NB4 (cell line): Measurements from ENCODE around the gene MAK.

Source experiments
- DNase-seq: peaks from one replicate; pipeline ENCODE4 v3.0.0; 2010; ENCODE audit warnings: low read depth
- H3K4me3 ChIP-seq: one replicate; pipeline ENCODE4 v1.5.1; 2011; ENCODE audit warnings: mild to moderate bottlenecking, low read depth, low read length, moderate library complexity
- MYC ChIP-seq: IDR thresholded peaks from 2 replicates; pipeline ENCODE4 v1.6.1; 2011; ENCODE audit warnings: low read depth, low read length
- POLR2A ChIP-seq: IDR thresholded peaks from 2 replicates; pipeline ENCODE4 v1.6.1; 2011; ENCODE audit warnings: mild to moderate bottlenecking; ENCODE audit not compliant: insufficient read length; ENCODE audit errors: extremely low read depth
- TF ChIP-seq, protein P1 (sequence below): IDR thresholded peaks from one replicate; pipeline ENCODE4 v1.5.1; 2012; ENCODE audit warnings: low read depth, low read length
- TF ChIP-seq, protein P2 (sequence below): IDR thresholded peaks from 2 replicates; pipeline ENCODE4 v1.6.1; 2011; ENCODE audit warnings: low read depth, low read length

MAK gene

GRCh38 chr6:10725044-10725443 is 113.3 kb downstream of the MAK start:
- H3K4me3 ChIP-seq = peak overlapping the region; percentile 3
- TF ChIP-seq, protein P1, sequence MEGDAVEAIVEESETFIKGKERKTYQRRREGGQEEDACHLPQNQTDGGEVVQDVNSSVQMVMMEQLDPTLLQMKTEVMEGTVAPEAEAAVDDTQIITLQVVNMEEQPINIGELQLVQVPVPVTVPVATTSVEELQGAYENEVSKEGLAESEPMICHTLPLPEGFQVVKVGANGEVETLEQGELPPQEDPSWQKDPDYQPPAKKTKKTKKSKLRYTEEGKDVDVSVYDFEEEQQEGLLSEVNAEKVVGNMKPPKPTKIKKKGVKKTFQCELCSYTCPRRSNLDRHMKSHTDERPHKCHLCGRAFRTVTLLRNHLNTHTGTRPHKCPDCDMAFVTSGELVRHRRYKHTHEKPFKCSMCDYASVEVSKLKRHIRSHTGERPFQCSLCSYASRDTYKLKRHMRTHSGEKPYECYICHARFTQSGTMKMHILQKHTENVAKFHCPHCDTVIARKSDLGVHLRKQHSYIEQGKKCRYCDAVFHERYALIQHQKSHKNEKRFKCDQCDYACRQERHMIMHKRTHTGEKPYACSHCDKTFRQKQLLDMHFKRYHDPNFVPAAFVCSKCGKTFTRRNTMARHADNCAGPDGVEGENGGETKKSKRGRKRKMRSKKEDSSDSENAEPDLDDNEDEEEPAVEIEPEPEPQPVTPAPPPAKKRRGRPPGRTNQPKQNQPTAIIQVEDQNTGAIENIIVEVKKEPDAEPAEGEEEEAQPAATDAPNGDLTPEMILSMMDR = no peak
- TF ChIP-seq, protein P2, sequence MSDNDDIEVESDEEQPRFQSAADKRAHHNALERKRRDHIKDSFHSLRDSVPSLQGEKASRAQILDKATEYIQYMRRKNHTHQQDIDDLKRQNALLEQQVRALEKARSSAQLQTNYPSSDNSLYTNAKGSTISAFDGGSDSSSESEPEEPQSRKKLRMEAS = no peak
- TF ChIP-seq POLR2A (no peak), MYC (no peak)
- no peak for DNase-seq

DNA sequence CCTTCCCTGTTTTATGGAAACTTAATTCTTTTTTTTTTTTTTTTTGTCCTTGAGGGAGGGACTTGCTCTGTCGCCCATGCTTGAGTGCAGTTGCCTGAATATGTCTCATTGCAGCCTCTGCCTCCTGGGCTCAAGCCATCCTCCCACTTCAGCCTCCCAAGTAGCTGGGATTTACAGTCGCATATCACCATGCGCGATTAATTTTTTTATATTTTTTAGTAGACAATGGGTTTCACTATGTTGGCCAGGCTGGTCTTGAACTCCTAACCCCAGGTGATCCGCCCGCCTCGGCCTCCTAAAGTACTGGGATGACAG is 114.8 kb downstream of the MAK start:
- H3K4me3 ChIP-seq = peak overlapping the region; percentile 85
- no peak for DNase-seq
- TF ChIP-seq MYC (no peak), POLR2A (no peak)
- TF ChIP-seq, protein P2 = no peak
- TF ChIP-seq, protein P1 = no peak

- H3K4me3 ChIP-seq = peak within 1 kb of the TSS; percentile 85
These were observed 115.3 kb downstream of the MAK start, which contains the start of gene TMEM14C for GRCh38 chr6:10722820-10723566. TSS of gene TMEM14C (plus strand) at chr6:10723070. CDS start at chr6:10724614, 1,544 bp downstream.

GRCh38 chr6:10722570-10722819 is 115.8 kb downstream of the MAK start:
- TF ChIP-seq MYC (no peak), POLR2A (no peak)
- TF ChIP-seq, protein P1 = no peak
- TF ChIP-seq, protein P2 = no peak
- H3K4me3 ChIP-seq = peak overlapping the region; percentile 85
- no peak for DNase-seq

More at GRCh38 chr6:10722820-10723566, 115.3 kb downstream of the MAK start, which contains the start of gene TMEM14C:
- TF ChIP-seq POLR2A (peak; percentile 68), MYC (peak; percentile 84)
- TF ChIP-seq, protein P2 = peak; percentile 82
- TF ChIP-seq, protein P1 = no peak
- peak; percentile 99 for DNase-seq

DNA sequence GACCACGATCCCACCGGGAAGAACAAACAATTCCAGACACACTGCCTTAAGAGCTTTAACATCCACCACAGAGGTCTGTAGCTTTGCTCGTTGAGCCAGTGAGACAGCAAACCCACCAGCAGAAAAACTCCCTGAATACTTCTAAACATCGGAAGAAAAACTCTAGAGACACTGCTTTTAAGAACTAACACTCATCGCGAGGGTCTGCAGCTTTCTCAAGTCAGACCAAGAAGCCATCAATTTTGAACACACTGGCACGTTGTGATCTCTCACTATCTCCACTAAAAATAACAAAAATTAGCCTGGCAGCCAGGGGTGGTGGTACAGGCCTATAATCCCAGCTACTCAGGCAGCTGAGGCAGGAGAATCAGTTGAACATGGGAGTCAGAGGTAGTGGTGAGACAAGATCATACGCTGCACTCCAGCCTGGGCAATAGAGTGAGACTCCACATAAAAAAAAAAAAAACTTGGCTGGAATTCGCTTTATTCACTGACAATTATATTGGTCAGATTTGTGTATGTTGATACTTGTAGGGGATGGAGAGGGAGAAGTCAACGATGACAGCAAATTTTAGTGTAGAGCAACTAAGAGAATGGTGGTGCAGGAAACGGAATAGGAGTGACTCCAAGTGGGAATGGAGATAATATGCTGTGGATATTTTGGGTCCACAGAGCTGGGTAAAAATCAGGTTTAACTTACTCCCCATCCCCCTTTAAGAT is 116.3 kb downstream of the MAK start:
- DNase-seq = no peak
- H3K4me3 ChIP-seq = peak overlapping the region; percentile 85
- TF ChIP-seq, protein P2 = no peak
- TF ChIP-seq, protein P1 = no peak
- TF ChIP-seq MYC (no peak), POLR2A (no peak)

DNA sequence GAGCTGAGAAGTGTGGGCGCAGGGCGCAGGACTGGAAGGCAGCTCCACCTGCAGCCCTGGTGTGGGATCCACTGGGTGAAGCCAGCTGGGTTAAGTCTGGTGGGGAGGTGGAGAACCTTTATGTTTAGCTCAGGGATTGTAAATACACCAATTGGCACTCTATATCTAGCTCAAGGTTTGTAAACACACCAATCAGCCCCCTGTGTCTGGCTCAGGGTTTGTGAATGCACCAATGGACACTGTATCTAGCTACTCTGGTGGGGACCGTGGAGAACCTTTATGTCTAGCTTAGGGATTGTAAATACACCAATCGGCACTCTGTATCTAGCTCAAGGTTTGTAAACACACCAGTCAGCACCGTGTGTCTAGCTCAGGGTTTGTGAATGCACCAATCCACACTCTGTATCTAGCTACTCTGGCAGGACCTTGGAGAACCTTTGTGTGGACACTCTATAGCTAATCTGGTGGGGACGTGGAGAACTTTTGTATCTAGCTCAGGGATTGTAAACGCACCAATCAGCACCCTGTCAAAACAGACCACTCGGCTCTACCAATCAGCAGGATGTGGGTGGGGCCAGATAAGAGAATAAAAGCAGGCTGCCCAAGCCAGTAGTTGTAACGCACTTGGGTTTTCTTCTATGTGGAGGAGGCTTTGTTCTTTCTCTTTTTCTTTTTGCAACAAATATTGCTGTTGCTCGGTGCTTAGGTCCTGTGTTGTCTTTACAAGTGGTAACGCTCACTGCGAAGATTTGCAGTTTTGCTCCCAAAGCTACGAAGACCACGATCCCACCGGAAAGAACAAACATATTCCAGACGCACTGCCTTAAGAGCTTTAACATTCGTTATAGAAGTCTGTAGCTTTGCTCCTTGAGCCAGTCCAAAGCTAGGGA is 117.1 kb downstream of the MAK start:
- peak overlapping the region; percentile 70 for H3K4me3 ChIP-seq
- peak; percentile 66 for DNase-seq
